D341Med (cell line): Measurements from ENCODE around the gene PLCD3.
"Not testable (repeated sequence)": the region's sequence is repeated elsewhere in the genome, so short reads cannot be mapped to it uniquely, and the experiment has no call there.

Experiments used
- DNase-seq: peaks from one replicate; pipeline ENCODE4 v3.0.0; 2012; ENCODE audit warnings: low spot score

PLCD3 gene

DNA sequence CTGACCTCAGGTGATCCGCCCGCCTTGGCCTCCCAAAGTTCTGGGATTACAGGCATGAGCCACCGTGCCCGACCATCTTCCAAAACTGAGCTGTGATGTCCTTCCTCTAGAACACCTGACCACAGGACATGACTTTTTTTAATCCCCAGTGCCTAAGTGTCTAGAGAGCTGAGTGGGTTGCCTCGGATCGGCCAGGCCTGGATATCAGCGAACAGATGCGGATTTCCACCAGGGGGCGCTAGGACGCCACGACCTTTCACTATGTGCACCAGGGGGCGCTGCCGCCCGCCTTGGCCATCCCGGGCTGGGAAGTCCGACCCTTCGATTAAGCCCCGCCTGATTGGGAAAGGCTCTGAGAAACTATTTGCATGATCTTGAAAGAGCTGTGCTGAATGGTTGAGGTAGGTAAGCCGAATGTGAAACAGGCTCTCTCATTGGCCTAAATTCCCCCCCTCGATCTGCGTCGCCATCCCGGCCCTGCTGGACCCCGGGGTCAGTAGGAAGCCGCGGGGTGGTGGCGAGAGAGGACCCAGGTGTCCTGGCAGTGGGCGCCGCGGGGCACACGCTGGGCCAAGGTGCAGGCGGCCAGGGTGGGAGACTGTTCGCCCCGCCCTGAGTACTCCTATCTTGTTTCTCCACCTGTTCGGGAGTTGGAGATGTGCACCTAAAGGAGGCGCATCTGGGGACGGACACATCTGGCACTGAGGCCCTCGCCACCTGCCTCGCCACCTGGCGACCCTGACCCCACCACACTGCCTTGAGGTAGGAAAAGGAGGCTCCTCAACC is 3.1 kb upstream of the PLCD3 start, which contains the start of gene ACBD4:
ACBD4 (plus strand) TSS at position 496 of the 786 bp plus-strand sequence. CDS start 458 bp downstream, outside the sequence.
- DNase-seq, result peak; percentile 95

DNA sequence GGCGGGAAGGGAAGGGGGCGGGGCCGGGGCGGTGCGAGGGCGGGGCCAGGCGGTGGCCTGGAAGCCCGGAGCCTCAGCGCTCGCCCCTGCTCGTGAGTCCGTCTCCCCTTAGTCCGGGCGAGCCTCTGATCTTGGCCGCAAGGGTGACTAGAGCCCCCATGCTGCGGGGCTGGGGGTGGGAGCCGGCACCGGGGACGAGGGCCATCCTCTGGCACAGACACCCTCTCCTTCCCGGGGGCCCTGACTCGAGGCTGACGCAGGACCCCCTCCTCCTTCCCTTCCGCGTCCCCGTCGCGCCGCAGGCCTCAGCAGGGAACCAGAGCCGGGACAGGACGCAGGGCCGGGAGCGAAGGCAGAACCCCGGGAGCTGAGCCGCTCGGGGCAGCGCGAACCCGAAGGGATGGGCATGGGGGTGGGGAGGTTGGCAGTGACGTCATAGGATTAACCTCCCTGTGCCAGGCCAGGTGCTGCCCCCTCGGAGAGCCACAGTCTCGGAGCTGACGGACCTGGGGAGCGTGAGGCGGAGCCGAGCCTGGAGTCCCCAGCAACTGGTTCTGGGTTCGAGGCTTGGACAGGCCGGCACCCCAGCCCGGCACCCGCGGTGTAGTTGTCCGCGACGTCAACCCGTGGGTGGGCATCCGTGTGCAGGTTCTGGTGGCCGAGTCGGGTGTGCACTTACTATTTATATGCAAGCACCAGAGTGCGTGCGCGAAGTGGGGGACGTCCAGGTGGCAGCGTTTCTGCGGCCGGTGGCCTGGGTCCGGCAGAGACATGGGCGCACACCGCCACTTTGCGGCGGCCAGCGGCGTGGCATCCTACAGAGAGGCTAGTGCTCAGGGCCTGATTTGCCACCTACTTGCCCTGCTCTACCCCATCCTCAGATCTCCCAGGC is 503 bp upstream of the PLCD3 start:
- peak; percentile 98 for DNase-seq

GRCh38 chr17:45131616-45132319 is 547 bp downstream of the PLCD3 start:
- peak; percentile 86 for DNase-seq

- peak; percentile 20 for DNase-seq
Observed at GRCh38 chr17:45130681-45131615, 1.4 kb downstream of the PLCD3 start.

GRCh38 chr17:45129940-45130680 is 2.2 kb downstream of the PLCD3 start:
- peak; percentile 50 for DNase-seq

- peak; percentile 89 for DNase-seq
Observed at GRCh38 chr17:45129426-45129939, 2.8 kb downstream of the PLCD3 start.

DNA sequence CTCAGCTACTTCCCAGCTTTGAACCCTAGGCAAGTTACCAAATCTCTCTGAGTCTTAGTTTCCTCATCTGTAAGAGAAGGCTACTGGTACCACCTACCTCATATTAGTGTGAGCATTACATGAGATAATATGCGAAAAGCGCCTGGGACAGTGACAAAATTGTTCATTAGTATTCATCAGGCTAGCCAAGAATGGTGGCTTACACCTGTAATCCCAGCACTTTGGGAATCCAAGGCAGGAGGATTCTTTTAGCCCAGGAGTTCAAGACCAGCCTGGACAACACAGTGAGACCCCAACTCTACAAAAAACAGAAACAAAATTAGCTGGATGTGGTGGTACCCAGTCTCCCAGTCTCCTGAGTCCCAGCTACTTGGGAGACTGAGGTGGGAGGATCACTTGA is 3.3 kb downstream of the PLCD3 start:
- no peak for DNase-seq

DNA sequence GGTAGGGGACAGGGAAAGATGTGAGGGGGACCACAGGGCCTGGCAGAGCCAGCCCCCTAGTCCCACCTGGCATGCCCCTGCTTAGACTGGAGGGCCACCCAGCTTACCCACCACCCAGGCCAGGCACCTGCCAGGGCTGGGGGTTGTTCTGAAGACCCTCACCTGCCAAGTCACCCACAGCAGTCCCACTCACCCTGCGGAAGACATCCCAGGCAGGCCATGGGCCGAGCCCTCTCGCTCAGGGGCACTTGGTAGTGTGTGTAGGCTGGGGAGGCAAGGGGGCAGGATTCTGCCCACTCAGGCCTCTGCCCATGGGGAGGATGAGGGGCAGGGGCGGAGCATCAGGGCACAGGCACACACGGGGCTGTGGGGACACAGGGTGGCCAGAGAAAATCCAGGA is 4.0 kb downstream of the PLCD3 start:
- no peak for DNase-seq

- DNase-seq, result no peak
Observed at GRCh38 chr17:45127548-45128300, 4.6 kb downstream of the PLCD3 start.

- no peak for DNase-seq
Observed at GRCh38 chr17:45127207-45127547, 5.1 kb downstream of the PLCD3 start.

GRCh38 chr17:45125509-45125908 is 6.8 kb downstream of the PLCD3 start:
- DNase-seq, result no peak

DNA sequence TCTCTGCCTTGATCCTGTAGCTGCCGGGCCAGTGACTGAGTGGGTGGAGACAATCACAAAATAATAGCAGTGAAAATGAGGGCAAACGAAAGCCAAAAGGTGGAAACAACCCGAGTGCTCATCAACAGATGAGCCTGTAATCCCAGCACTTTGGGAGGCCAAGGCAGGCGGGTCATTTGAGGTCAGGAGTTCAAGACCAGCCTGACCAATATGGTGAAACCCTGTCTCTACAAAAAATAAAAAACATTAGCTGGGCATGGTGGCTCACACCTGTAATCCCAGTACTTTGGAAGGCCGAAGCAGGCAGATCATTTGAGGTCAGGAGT is 7.6 kb downstream of the PLCD3 start:
- not testable (repeated sequence) for DNase-seq

DNA sequence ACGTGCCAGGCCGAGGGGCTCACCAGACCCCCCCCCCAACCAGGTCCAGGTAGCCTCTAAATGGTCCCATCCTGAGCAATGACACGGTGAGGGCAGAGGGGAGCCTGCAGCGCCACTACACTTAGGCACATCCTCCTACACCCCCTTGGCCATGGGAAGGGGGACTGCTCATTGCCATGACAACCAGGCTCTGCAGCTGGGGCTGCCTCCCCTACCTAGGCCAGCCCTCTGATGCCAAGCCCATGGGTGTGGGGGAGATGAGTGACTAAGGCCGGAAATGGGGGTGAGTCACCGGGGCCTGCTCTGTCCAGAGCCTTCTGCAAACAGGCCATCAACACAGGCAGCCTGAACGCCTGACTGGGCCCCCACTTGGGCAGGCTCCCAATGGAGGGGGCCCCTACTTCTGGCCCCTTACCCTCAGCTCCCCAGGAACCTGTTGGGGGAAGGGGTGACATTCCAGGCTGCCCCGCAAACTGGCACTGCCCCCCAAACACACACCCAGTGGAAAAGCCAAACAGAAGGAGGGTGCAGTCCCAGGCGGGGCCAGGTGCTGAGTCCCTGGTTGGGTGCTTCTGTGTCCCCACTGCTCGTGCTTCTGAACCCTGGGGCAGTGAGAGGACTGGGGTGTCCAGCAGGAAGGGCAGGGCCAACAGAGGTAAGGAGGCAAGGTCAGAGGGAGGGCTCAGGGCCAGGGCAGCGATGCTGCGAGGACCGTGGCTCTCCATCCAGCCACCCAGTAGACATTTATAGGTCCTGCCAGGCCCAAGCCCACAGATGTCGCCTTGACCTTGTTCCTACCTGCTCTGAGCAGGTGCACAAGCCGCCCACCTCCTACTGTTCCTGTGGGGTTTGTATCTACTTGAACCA is 8.2 kb downstream of the PLCD3 start:
- no peak for DNase-seq

- DNase-seq, result no peak
Observed at GRCh38 chr17:45123076-45123770, 9.1 kb downstream of the PLCD3 start.

GRCh38 chr17:45121055-45121454 is 11.3 kb downstream of the PLCD3 start:
- no peak for DNase-seq

DNA sequence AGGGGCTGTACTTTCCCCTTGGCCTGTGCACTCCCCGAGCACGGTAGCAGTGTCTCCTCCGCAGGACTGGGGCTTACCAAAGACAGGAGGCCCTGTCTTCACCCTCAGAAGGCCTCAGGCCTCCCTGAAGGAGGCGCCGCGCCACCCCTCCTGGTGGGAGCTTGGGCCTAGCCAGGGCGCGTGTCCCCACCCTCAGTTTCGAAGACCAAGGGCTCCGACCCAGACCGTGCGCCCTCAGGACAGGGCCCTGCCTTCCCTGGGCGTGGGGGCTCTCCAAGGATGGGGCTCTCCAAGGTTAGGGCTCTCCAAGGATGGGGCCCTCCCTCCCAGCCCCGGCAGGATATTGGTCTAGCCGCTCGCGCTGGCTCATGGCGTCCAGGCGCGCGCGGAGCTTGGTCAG is 11.8 kb downstream of the PLCD3 start:
- no peak for DNase-seq

DNA sequence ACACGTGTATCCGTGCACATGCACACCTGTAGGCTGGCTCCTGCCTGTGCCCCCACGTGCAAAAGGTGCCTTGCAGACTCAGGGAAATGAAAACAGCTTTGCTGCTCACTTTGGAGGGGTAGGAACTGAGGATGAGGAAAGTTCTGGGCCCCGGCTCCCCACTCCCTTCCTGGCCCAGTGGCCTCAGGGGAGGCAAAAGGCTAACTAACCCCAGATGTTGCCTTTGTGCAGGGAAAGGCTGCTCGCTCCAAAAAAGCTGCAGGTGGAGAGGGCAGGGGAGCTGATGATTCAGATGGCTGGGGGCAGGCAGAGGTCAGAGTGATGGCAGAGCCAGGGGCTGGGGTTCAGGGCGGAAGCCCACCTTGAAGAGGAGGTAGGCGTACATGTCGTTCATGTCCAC is 12.4 kb downstream of the PLCD3 start:
- DNase-seq, result no peak

GRCh38 chr17:45118691-45119090 is 13.6 kb downstream of the PLCD3 start:
- DNase-seq, result no peak
